K562 (cell line): ENCODE measurements around the gene FBLIM1. TPM values are rescaled to one million over a fixed set of nuclear protein-coding genes. Genes with fewer than 3 reads are reported as not detected.

Experiments used
- ETS2 ChIP-seq: IDR thresholded peaks from 2 replicates; pipeline ENCODE4 v1.6.1; 2016; ENCODE audit warnings: borderline replicate concordance, missing genetic modification characterization, mild to moderate bottlenecking, moderate library complexity, missing compliant biosample characterization; ENCODE audit not compliant: poor library complexity, severe bottlenecking
- ETV5 ChIP-seq: sonication (generic); formaldehyde crosslinking; IDR thresholded peaks from 2 replicates; pipeline ENCODE4 v1.4.0; 2020; ENCODE audit warnings: low read depth, mild to moderate bottlenecking, missing genetic modification reagents
- JUND ChIP-seq, 2 experiments: IDR thresholded peaks; 2 replicates in 1 of 2; 3 replicates in 1 of 2; pipeline ENCODE4 v1.6.1; 2011; ENCODE audit warnings: borderline replicate concordance in 2 of 2, low read depth in 2 of 2, low read length in 2 of 2, improper control_type of control experiment in 1 of 2, missing biosample characterization in 1 of 2, missing genetic modification characterization in 1 of 2, missing genetic modification reagents in 1 of 2
- KDM5B ChIP-seq: fragments of 200-600 bp; sonication (generic); IDR thresholded peaks from 2 replicates; pipeline ENCODE4 v1.6.1; 2012; ENCODE audit warnings: low read depth, mild to moderate bottlenecking, moderate library complexity, low read length, control low read depth, inconsistent platforms; ENCODE audit not compliant: insufficient replicate concordance
- LCOR ChIP-seq: sonication (generic); formaldehyde crosslinking; IDR thresholded peaks from 2 replicates; pipeline ENCODE4 v1.8.0; 2022; ENCODE audit warnings: mild to moderate bottlenecking, missing genetic modification reagents
- LEF1 ChIP-seq: fragments of 450-650 bp; IDR thresholded peaks from 2 replicates; pipeline ENCODE4 v1.6.1; 2016; ENCODE audit warnings: mild to moderate bottlenecking
- NR3C1 ChIP-seq: sonication (generic); formaldehyde crosslinking; IDR thresholded peaks from 2 replicates; pipeline ENCODE4 v1.8.1; 2022; ENCODE audit warnings: missing genetic modification reagents
- POLR2H ChIP-seq: IDR thresholded peaks from 2 replicates; pipeline ENCODE4 v1.6.1; 2016; ENCODE audit warnings: missing genetic modification characterization, low read depth, mild to moderate bottlenecking, control low read depth, missing compliant biosample characterization, moderate library complexity
- SMARCB1 ChIP-seq: IDR thresholded peaks from 2 replicates; pipeline ENCODE4 v1.6.1; 2011; ENCODE audit warnings: improper control_type of control experiment, low read depth; ENCODE audit not compliant: insufficient read length
- TAF7 ChIP-seq: fragments of 450-650 bp; IDR thresholded peaks from 2 replicates; pipeline ENCODE4 v1.6.1; 2016; ENCODE audit warnings: missing genetic modification characterization, missing compliant biosample characterization
- TCF3 ChIP-seq: sonication (generic); formaldehyde crosslinking; IDR thresholded peaks from 2 replicates; pipeline ENCODE4 v1.4.0; 2020; ENCODE audit warnings: mild to moderate bottlenecking, missing genetic modification reagents
- ZBTB17 ChIP-seq: fragments of 450-650 bp; formaldehyde crosslinking; IDR thresholded peaks from 2 replicates; pipeline ENCODE4 v1.4.0; 2020; ENCODE audit warnings: mild to moderate bottlenecking
- ZNF124 ChIP-seq: sonication (generic); formaldehyde crosslinking; IDR thresholded peaks from 2 replicates; pipeline ENCODE4 v1.8.1; 2022; ENCODE audit warnings: missing genetic modification reagents
- ZNF282 ChIP-seq: sonication (generic); formaldehyde crosslinking; IDR thresholded peaks from 2 replicates; pipeline ENCODE4 v1.8.1; 2023; ENCODE audit warnings: missing genetic modification reagents
- ZNF431 ChIP-seq: sonication (generic); formaldehyde crosslinking; IDR thresholded peaks from 2 replicates; pipeline ENCODE4 v1.8.0; 2022; ENCODE audit warnings: mild to moderate bottlenecking, missing genetic modification reagents
- ZNF766 ChIP-seq: fragments of 200-800 bp; sonication (Bioruptor generic); conservative IDR thresholded peaks from 2 replicates; pipeline ENCODE4 v1.6.1; 2016; ENCODE audit warnings: missing genetic modification characterization, missing compliant biosample characterization
- ZSCAN29 ChIP-seq: fragments of 450-650 bp; IDR thresholded peaks from 2 replicates; pipeline ENCODE4 v1.6.1; 2017
- polyA plus RNA-seq, 8 experiments: library from polyadenylated mRNA; depleted of rRNA in 4 of 8; stranded (reverse) in 5 of 8; unstranded in 3 of 8; fragments of >200 nt; fragmentation: Nextera tagmentation in 2 of 8; fragmentation: Illumina TruSeq in 1 of 8; extraction: Ambion mirVana in 2 of 8; extraction: Trizol in 1 of 8; gene quantifications; 2 replicates each; pipeline versions ENCODE4 v1.2.1 to v1.2.3, GENCODE V29; 2011 to 2014; ENCODE audit warnings: inconsistent platforms in 1 of 8, missing spikeins in 1 of 8
- total RNA-seq, 7 experiments: library from RNA; depleted of rRNA in 6 of 7; stranded (reverse); fragments of >200 nt in 6 of 7; fragmentation: Illumina TruSeq in 2 of 7; extraction: Trizol in 2 of 7; gene quantifications; 2 replicates each; pipeline versions ENCODE4 v1.2.1 to v1.2.3, GENCODE V29; 2011 to 2021; ENCODE audit warnings: low replicate concordance in 1 of 7
- TF ChIP-seq, protein P1 (sequence below): sonication (generic); formaldehyde crosslinking; IDR thresholded peaks from 2 replicates; pipeline ENCODE4 v1.8.0; 2023; ENCODE audit warnings: mild to moderate bottlenecking, missing genetic modification reagents
- TF ChIP-seq, protein P2 (sequence below): fragments of 250-450 bp; sonication (Bioruptor Pico); IDR thresholded peaks from 2 replicates; pipeline ENCODE4 v1.4.0; 2020; ENCODE audit warnings: borderline replicate concordance
- TF ChIP-seq, protein P3 (sequence below), 2 experiments: fragments of 450-650 bp; conservative IDR thresholded peaks; 2 replicates each; pipeline ENCODE4 v1.6.1; 2017; ENCODE audit warnings: mild to moderate bottlenecking in 2 of 2, moderate library complexity in 2 of 2

The FBLIM1 gene
- total and polyA plus RNA-seq, 9 of the 15 experiments (the other 6 are each of a cell fraction or from before 2014, with no cell fraction given): 0.14 to 0.24 TPM; not detected in 7

DNA sequence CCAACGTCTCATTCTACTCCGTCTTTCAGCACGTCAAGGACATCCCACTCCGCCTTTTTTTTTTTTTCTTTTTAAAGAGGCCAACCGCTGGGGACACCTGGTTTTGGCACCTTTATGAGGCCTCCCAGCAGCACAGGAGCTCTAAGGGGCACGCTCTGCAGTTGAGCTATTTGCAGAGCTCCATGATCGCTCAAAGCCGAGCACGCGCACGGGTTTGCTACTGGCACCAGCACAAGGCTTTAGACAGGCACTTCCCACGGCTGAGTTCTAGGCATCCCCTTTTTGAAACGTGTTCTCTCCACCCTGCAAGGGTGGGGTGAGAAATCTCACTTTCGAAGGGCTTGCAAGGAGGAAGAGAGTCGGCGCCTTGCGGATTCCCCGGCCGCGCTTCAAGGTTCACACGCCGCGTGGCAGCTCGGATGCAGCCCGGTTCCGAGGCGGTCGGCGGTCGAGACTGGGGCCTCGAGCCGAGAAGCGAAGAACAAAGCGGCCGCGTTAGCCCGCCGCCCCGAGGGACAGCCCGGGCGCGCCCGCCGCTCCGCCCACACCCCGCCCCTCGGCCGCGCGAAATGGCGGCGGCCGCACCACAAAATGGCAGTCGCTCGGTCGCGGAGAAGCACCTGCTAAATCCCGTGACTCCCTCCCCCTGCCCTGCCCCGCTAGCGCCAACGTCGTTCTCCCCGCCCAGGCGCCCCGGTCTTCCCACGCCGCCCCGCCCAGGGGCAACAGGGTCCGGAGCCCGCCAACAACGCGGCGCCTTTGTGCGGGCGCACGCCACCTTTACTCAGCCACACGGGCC lies 76.0 kb downstream of the FBLIM1 start (continued):
- TF ChIP-seq, protein P1, sequence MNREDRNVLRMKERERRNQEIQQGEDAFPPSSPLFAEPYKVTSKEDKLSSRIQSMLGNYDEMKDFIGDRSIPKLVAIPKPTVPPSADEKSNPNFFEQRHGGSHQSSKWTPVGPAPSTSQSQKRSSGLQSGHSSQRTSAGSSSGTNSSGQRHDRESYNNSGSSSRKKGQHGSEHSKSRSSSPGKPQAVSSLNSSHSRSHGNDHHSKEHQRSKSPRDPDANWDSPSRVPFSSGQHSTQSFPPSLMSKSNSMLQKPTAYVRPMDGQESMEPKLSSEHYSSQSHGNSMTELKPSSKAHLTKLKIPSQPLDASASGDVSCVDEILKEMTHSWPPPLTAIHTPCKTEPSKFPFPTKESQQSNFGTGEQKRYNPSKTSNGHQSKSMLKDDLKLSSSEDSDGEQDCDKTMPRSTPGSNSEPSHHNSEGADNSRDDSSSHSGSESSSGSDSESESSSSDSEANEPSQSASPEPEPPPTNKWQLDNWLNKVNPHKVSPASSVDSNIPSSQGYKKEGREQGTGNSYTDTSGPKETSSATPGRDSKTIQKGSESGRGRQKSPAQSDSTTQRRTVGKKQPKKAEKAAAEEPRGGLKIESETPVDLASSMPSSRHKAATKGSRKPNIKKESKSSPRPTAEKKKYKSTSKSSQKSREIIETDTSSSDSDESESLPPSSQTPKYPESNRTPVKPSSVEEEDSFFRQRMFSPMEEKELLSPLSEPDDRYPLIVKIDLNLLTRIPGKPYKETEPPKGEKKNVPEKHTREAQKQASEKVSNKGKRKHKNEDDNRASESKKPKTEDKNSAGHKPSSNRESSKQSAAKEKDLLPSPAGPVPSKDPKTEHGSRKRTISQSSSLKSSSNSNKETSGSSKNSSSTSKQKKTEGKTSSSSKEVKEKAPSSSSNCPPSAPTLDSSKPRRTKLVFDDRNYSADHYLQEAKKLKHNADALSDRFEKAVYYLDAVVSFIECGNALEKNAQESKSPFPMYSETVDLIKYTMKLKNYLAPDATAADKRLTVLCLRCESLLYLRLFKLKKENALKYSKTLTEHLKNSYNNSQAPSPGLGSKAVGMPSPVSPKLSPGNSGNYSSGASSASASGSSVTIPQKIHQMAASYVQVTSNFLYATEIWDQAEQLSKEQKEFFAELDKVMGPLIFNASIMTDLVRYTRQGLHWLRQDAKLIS (CRISPR knock-in tag): peak; percentile 79
- TF ChIP-seq ZNF124 (CRISPR knock-in tag) (no peak), ZSCAN29 (0 out of 2 replicates have a peak, but pooled peaks have one; percentile 70), SMARCB1 (no peak), POLR2H (tag) (peak; percentile 65), ZNF766 (CRISPR knock-in tag) (peak; percentile 95), JUND (IDR thresholded peaks at IDR 0.05; ENCODE audit: borderline replicate concordance, low read depth, low read length) (peak; percentile 69), JUND (tag; IDR thresholded peaks at IDR 0.05; ENCODE audit: borderline replicate concordance, low read depth, low read length) (no peak; the same call in 2 of the 3 replicates), ZNF282 (CRISPR knock-in tag) (no peak; the same call in 1 of the 2 replicates), KDM5B (peak; percentile 70), TAF7 (tag) (peak; percentile 43; the same call in 1 of the 2 replicates), LEF1 (peak; percentile 26; the same call in 1 of the 2 replicates), TCF3 (CRISPR knock-in tag) (peak; percentile 38; the same call in 1 of the 2 replicates), ZBTB17 (CRISPR knock-in tag) (peak; percentile 77; the same call in 1 of the 2 replicates), NR3C1 (no peak), ETV5 (CRISPR knock-in tag) (no peak), ETS2 (peak; percentile 8), LCOR (CRISPR knock-in tag) (peak; percentile 77; the same call in 1 of the 2 replicates), ZNF431 (CRISPR knock-in tag) (peak; percentile 81)
- TF ChIP-seq, protein P2, sequence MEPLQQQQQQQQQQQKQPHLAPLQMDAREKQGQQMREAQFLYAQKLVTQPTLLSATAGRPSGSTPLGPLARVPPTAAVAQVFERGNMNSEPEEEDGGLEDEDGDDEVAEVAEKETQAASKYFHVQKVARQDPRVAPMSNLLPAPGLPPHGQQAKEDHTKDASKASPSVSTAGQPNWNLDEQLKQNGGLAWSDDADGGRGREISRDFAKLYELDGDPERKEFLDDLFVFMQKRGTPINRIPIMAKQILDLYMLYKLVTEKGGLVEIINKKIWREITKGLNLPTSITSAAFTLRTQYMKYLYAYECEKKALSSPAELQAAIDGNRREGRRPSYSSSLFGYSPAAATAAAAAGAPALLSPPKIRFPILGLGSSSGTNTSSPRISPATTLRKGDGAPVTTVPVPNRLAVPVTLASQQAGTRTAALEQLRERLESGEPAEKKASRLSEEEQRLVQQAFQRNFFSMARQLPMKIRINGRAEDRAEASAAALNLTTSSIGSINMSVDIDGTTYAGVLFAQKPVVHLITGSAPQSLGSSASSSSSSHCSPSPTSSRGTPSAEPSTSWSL (CRISPR knock-in tag): peak; percentile 21; the same call in 1 of the 2 replicates
- TF ChIP-seq, protein P3, sequence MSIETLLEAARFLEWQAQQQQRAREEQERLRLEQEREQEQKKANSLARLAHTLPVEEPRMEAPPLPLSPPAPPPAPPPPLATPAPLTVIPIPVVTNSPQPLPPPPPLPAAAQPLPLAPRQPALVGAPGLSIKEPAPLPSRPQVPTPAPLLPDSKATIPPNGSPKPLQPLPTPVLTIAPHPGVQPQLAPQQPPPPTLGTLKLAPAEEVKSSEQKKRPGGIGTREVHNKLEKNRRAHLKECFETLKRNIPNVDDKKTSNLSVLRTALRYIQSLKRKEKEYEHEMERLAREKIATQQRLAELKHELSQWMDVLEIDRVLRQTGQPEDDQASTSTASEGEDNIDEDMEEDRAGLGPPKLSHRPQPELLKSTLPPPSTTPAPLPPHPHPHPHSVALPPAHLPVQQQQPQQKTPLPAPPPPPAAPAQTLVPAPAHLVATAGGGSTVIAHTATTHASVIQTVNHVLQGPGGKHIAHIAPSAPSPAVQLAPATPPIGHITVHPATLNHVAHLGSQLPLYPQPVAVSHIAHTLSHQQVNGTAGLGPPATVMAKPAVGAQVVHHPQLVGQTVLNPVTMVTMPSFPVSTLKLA (conservative IDR thresholded peaks at IDR 0.05): peak; percentile 35 to 77
